Psoas muscle (tissue), 8 donors: Measurements from ENCODE around the gene GIMAP2. TPM values are rescaled to one million over a fixed set of nuclear protein-coding genes. Genes with fewer than 3 reads are reported as not detected.

Source experiments
- ATAC-seq, 4 donors: fragments of 200-7000 bp; cut with Tn5 transposase; one replicate each; pipeline ENCODE4 v1.9.1; 2020; ENCODE audit warnings: moderate library complexity in 3 of 4, mild to moderate bottlenecking in 2 of 4
- DNase-seq, 2 donors: peaks; one replicate each; pipeline ENCODE4 v3.0.0-alpha.2; 2020
- H3K27ac ChIP-seq: fragments of 200-600 bp; one replicate; pipeline ENCODE4 v1.8.0; 2022
- H3K27me3 ChIP-seq, 3 donors: fragments of 200-600 bp in 1 of 3; one replicate each; pipeline versions ENCODE4 v1.6.1 to v1.8.0; 2013 to 2022; ENCODE audit warnings: low read length in 2 of 3, mild to moderate bottlenecking in 2 of 3, moderate library complexity in 1 of 3; ENCODE audit not compliant: insufficient read depth in 3 of 3
- H3K36me3 ChIP-seq, 2 donors: fragments of 200-600 bp in 1 of 2; one replicate each; pipeline versions ENCODE4 v1.6.1 to v1.8.0; 2013 to 2022; ENCODE audit warnings: low read depth in 1 of 2, mild to moderate bottlenecking in 1 of 2, moderate library complexity in 1 of 2; ENCODE audit not compliant: insufficient read depth in 1 of 2
- H3K4me1 ChIP-seq: fragments of 200-600 bp; one replicate; pipeline ENCODE4 v1.8.0; 2022
- H3K4me3 ChIP-seq: fragments of 200-600 bp; one replicate; pipeline ENCODE4 v1.8.0; 2022; ENCODE audit warnings: mild to moderate bottlenecking
- H3K9me3 ChIP-seq: fragments of 200-600 bp; one replicate; pipeline ENCODE4 v1.8.0; 2022
- WGBS, 3 donors: extraction: QIAGEN DNeasy Blood & Tissue Kit; methylation state at CpG; one replicate each; pipeline versions ENCODE4 v1.1.6 to v1.1.7; 2013; 5-methylcytosine and 5-hydroxymethylcytosine counted together
- intact Hi-C, 2 donors: fragments of 100-400 bp; cut with DNase I; formaldehyde crosslinking; loops; one replicate each; pipeline versions ENCODE4 v1.11.0 to v1.14.2; 2022
- polyA plus RNA-seq, 3 donors: library from polyadenylated mRNA; stranded (reverse); fragments of 200-250 nt; gene quantifications; one replicate each; pipeline ENCODE4 v1.2.3, GENCODE V29; 2013
- total RNA-seq, 4 donors: library from RNA; stranded (reverse); fragmentation: NEBNext Ultra II Directional in 2 of 4; extraction: Animal tissue kit (Norgen Biotek cat#: 25700) in 2 of 4; gene quantifications; one replicate each; pipeline versions ENCODE4 v1.2.1 to v1.2.4, GENCODE V29; 2021 to 2023
- TF ChIP-seq, protein P1 (sequence below): fragments of 200-600 bp; IDR thresholded peaks from one replicate; pipeline ENCODE4 v1.8.0; 2022; ENCODE audit warnings: antibody characterized with exemption
- donor health status: healthy with polysubstance abuse.
- donor health status: DM: no; HTN: no; CAD: no; lungs with moderate emphysema.
- donor health status: Bipolar disorder and iron deficiency.
- donor health status: healthy.
- donor health status: DM: yes; HTN: yes; CAD: no.
- donor health status: DM: no; HTN: no; CAD: no.
- donor health status: DM: no; HTN: no; CAD: no.
- donor health status: DM: yes; HTN: yes; CAD: no.

GIMAP2 gene
- total and polyA plus RNA-seq, 7 donors = 1.4 to 5.3 (median 2.3) TPM

DNA sequence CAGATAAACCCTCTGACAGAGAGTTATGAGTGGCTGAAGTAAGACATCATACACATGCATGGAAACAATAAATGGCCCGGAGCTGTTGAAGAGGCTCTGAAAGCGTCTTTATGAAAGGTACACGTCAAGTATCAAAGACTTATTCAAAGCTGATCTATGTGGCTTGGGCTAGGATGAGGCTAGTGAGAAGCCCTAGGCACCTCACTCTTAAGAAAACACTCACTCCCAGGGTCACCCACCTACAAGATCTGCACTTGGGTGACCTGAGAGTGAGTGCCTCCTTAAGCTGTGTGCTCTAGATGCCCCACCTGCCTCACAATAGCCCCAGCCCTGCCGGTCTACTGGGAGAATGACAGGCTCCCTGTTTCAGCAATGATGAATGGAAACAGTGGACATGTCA lies 29.8 kb downstream of the GIMAP2 start:
- H3K4me3 ChIP-seq = peak overlapping the region; percentile 19
- peak overlapping the region; percentile 67 for H3K27ac ChIP-seq
- DNase-seq = no peak
- no peaks in the 10 kb centered on the region for H3K4me1 ChIP-seq
- TF ChIP-seq, protein P1, sequence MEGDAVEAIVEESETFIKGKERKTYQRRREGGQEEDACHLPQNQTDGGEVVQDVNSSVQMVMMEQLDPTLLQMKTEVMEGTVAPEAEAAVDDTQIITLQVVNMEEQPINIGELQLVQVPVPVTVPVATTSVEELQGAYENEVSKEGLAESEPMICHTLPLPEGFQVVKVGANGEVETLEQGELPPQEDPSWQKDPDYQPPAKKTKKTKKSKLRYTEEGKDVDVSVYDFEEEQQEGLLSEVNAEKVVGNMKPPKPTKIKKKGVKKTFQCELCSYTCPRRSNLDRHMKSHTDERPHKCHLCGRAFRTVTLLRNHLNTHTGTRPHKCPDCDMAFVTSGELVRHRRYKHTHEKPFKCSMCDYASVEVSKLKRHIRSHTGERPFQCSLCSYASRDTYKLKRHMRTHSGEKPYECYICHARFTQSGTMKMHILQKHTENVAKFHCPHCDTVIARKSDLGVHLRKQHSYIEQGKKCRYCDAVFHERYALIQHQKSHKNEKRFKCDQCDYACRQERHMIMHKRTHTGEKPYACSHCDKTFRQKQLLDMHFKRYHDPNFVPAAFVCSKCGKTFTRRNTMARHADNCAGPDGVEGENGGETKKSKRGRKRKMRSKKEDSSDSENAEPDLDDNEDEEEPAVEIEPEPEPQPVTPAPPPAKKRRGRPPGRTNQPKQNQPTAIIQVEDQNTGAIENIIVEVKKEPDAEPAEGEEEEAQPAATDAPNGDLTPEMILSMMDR = no peak
- intact Hi-C loops = no loop called here
- H3K27me3 ChIP-seq = no peaks in the 10 kb centered on the region
- no peaks in the 10 kb centered on the region for H3K36me3 ChIP-seq
- peaks cover 11% of the 10 kb centered on the region for H3K9me3 ChIP-seq
- no peak for ATAC-seq
- 65 to 74% (median 73%) methylated on average over 4 of the region's 4 CpGs for WGBS, 3 donors

DNA sequence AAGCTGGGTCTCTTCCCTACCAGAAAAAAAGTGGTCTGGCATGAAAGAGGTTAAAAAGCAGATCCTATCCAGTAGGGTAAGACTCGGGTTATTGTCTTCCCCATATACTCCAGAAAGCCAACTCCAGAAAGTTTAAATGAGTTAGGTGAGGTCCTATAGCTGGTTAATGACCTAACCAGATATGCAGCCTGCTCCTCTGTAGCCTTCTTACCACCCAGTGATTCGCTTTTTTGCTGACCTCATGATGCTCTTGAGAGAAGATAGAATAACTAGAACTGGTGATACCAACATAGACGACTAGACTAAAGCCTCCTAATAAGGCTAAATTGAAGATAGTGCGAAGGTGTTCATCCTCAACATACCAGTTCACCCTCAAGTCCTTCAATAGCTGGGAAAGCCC lies 30.2 kb downstream of the GIMAP2 start:
- H3K4me1 ChIP-seq = no peaks in the 10 kb centered on the region
- no peaks in the 10 kb centered on the region for H3K36me3 ChIP-seq
- no peaks in the 10 kb centered on the region for H3K27me3 ChIP-seq
- DNase-seq (no peak), ATAC-seq (no peak)
- TF ChIP-seq, protein P1 = no peak
- peaks cover 11% of the 10 kb centered on the region for H3K9me3 ChIP-seq
- H3K27ac ChIP-seq = peak overlapping the region; percentile 67
- 44 to 52% (median 49%) methylated on average over 4 of the region's 4 CpGs for WGBS, 3 donors
- intact Hi-C loops = no loop called here
- peak overlapping the region; percentile 60 for H3K4me3 ChIP-seq

DNA sequence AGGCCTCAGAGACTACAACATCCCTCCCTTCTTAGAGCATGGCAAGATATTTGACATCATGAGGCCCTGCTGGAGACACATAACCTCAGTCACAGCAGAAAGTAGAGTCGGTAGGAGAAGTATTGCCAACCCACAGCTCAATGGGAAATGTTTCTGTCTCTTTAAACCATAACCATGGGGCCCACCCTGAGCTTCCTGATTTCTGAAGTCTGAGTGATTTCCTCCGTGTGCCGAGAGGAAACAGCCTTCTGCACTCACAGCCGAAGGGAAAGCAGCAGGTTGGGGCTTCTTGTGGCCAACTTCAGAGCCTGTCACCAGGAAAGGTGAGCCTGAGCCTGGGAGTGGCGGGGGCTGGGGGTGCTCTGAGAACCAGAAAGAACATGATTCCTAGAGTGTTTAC lies 30.9 kb downstream of the GIMAP2 start, which contains the start of gene GIMAP1:
Gene GIMAP1 (plus strand): TSS at position 246 of the 400 bp plus-strand sequence. CDS start 2,435 bp downstream, outside the sequence.
- intact Hi-C loops = no loop called here
- ATAC-seq = peak in 3 of 4 donors; percentile 48 to 70 (median 48)
- peak within 1 kb of the TSS; percentile 67 for H3K27ac ChIP-seq

DNA sequence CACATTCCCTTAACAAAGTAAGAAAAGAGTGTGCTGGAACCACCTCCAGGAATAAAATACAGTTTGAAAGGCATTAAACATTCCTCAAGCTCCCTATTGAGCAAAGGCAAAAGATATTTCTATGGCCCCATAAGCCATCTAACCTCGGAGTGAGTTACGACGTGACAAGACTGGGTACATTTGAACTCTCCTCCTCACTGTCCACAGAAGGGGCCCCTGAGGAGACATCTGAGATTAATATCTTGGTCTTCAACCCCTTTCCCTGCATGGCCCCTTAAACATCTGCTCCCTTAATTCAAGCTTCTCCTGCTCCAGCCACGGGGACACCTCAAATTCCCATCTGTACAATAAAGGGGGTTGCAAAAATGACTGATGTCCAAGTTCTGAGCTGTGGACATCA lies 31.4 kb downstream of the GIMAP2 start:
- H3K36me3 ChIP-seq = no peaks in the 10 kb centered on the region
- ATAC-seq (no peak), DNase-seq (no peak)
- TF ChIP-seq, protein P1 = no peak
- intact Hi-C loops = no loop called here
- H3K27me3 ChIP-seq = no peaks in the 10 kb centered on the region
- H3K9me3 ChIP-seq = peaks cover 11% of the 10 kb centered on the region
- H3K27ac ChIP-seq = peak overlapping the region; percentile 67
- WGBS, 3 donors = 34 to 39% (median 36%) methylated on average over 4 of the region's 4 CpGs
- peak overlapping the region; percentile 60 for H3K4me3 ChIP-seq
- no peaks in the 10 kb centered on the region for H3K4me1 ChIP-seq

More for the DNA sequence above, 30.9 kb downstream of the GIMAP2 start, which contains the start of gene GIMAP1:
- WGBS, 3 donors = 20 to 33% (median 25%) methylated on average over 5 of the region's 5 CpGs
- Histone ChIP-seq H3K4me1 (no peaks in the 10 kb centered on the region), H3K36me3 (no peaks in the 10 kb centered on the region), H3K27me3 (no peaks in the 10 kb centered on the region), H3K4me3 (peak within 1 kb of the TSS; percentile 60), H3K9me3 (peaks cover 11% of the 10 kb centered on the region)
- peak; percentile 18 to 51 for DNase-seq
- TF ChIP-seq, protein P1 = no peak
